C4-2B (cell line): Measurements from ENCODE around the gene ZMYND19.

Source experiments
- ZFX ChIP-seq: fragments of 450-650 bp; IDR thresholded peaks from 2 replicates; pipeline ENCODE4 v1.6.1; 2017
- TF ChIP-seq, protein P1 (sequence below): fragments of 450-650 bp; conservative IDR thresholded peaks from 2 replicates; pipeline ENCODE4 v1.5.1; 2017; ENCODE audit warnings: mild to moderate bottlenecking

DNA sequence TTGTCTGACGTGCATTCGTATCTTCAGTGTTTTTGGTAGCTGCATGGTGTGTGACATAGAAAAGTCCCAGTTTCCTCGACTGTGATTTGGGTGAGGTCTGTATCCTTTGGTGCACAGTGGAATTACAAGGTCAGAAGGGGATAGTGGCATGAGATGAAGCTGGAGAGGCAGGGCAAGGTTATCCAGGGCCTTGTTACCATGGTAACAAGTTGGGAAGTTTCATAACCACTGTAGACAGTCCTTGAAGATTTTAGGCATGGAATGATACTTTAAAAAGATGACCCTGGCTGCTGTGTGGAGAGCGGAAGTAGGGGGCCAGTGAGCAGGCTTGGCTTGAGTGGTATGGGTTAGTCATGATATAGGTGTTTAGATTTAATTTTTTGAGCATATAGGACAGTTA, 40.4 kb upstream of the ZMYND19 start:
- TF ChIP-seq, protein P1, sequence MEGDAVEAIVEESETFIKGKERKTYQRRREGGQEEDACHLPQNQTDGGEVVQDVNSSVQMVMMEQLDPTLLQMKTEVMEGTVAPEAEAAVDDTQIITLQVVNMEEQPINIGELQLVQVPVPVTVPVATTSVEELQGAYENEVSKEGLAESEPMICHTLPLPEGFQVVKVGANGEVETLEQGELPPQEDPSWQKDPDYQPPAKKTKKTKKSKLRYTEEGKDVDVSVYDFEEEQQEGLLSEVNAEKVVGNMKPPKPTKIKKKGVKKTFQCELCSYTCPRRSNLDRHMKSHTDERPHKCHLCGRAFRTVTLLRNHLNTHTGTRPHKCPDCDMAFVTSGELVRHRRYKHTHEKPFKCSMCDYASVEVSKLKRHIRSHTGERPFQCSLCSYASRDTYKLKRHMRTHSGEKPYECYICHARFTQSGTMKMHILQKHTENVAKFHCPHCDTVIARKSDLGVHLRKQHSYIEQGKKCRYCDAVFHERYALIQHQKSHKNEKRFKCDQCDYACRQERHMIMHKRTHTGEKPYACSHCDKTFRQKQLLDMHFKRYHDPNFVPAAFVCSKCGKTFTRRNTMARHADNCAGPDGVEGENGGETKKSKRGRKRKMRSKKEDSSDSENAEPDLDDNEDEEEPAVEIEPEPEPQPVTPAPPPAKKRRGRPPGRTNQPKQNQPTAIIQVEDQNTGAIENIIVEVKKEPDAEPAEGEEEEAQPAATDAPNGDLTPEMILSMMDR: no peak
- TF ChIP-seq ZFX: no peak
